ENCODE data around the gene TMEM271.
"Not testable (repeated sequence)": the region's sequence is repeated elsewhere in the genome, so short reads cannot be mapped to it uniquely, and the experiment has no call there.

TMEM271 gene

DNA sequence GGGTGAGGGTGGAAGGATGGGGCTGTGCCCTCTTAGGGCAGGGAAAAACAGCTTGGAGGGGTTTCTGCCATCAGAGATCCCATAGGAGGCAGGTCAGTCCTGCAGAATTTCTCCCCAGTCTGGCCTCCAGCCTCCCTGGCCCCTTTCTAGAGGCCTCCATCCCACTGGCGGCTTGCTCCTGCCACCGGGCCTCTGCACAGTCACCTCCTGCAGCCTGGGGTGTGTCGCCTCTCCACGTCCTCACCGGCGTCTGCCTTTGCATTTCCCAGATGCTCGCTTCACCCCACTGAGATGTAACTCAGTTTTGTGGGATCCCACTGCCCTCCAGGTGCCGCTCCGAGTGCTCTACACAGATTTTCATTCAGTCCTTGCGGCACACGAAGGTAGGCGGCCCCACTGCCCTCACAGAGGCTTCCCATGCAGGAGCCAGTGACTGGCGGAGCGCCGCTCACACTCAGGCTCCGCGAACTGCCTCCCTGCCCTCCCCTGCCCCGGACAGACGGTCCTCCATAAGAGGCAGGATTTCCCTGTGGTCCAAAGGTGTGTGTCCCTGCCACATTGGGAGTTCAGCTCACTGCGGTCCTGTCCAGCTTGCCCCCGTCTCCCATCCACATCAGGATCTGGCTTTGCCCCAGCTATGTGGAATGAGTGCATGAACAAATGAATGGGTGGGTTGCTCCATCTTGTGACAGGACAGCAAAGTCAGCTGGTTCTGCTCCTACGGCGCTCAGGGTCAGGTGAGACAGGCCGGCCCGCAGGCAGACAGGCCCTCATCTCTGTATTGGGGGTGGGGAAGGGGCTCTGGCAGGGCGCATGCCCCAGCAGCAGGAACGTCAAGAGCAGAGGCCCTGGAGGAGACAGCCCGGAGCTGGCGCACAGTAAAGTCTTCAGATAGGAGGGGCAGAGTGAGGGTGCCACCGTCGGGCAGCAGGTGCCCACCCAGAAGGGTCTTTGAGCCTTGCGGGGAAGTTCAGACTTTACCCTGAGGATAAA is 2.7 kb upstream of the TMEM271 start:
- no peak for DNase-seq

DNA sequence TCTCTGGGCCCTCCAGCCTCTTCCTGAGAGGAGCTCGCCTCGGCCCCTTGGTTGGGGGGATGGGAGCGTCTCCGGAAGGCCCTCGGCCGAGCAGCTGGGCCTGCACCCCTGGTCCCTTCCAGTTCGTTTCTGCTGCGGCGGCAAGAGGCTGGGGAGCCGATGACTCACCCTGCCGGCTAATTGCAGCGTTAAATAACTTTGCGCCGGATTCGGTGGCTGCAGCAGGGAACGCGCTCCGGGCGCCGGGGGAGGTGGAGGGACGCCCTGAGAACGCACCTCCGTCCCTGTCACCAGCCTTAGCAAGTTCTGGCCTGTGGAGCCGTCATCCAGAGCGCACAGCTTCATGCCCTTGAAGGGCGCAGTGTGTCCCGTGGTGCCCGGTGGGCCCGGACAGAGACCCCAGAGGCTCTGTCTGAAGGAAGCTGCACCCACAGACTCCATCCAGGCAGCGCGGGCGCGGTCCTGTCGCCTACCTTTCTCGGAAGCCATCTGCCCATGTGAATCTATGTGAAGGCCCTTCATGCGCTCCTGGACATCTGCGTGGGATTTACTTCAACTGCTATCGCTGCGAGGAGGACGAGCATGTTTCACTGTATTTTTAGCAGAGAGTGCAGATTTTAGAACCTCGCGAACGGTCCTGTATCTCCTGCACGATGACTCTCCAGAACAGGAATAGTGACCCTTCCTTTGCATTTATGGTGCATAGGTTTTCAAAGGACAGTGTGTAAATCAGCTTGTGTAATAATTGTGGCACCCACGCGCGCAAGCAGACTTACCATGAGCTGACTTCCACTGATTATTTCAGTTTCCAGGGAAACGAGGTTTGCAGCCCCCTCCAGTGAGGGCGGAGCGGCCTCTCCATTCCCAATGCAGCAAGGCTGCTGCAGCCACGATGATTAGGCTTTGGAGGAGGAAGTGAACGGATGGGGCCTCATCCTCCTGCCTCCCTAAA is 1.7 kb upstream of the TMEM271 start:
- DNase-seq = no peak

DNA sequence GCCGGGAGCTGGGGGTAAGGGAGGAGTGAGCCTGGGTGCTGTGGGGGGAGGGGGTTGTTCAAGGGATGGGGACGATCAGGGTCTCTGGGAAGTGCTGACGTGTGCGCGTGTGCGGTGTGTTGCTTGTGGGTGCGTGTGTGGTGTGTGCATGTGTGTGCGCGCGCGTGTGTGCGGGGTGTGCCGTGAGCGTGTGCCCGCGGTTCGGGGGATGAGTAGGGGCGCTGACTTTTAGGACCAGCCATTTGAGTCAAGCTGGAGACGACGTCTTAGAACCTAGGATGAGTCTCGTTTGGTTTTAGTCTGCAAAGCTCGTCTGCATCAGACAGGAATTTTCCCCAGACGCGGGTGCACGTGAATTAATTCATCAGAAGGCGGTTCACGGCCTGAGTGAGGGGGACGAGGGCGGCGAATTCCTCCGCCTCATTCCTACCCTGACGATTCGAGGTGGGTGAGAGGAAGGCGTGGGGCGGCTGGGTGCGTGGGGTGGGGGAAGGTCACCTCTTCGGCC is 950 bp upstream of the TMEM271 start:
- DNase-seq = no peak

DNA sequence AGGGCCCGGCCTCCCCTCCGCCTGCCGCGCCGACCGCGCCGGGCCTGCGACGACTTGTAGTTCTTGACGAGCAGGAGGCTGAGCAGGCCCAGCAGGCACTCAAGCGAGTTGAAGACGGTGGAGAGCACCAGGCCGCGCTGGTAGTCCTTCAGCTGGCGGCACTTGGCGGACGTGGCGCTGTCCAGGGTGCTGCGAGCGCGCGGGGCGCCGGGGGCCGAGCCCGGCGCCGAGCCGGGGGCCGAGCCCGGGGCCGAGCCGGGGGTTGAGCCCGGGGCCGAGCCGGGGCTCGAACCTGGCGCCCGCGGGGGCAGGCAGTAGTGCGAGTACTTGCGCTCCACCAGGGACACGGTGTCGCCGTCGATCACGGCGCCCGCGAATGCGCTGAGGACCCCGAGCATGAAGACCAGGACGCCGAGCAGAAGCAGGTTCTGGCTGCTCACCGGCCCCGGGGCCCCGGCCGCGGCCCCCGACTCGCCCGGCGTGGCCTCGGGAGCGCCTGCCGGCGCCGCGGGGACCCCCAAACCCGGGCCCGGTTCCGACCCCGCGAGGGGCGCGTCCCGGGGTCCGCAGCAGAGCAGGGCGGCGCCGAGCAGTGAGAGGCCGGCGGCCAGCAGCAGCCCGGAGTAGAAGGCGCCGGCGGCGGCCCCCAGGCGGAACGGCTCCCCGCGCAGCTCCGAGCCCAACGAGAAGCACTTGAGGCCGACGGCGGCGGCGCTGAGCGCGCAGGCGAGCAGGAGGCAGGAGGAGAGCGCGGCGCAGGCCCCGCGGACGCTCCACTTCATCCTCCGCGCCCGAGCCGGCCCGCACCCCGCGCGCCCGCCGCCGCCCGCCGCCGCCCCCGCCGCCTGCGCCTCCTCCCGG is 584 bp downstream of the TMEM271 start:
- no peak for DNase-seq

DNA sequence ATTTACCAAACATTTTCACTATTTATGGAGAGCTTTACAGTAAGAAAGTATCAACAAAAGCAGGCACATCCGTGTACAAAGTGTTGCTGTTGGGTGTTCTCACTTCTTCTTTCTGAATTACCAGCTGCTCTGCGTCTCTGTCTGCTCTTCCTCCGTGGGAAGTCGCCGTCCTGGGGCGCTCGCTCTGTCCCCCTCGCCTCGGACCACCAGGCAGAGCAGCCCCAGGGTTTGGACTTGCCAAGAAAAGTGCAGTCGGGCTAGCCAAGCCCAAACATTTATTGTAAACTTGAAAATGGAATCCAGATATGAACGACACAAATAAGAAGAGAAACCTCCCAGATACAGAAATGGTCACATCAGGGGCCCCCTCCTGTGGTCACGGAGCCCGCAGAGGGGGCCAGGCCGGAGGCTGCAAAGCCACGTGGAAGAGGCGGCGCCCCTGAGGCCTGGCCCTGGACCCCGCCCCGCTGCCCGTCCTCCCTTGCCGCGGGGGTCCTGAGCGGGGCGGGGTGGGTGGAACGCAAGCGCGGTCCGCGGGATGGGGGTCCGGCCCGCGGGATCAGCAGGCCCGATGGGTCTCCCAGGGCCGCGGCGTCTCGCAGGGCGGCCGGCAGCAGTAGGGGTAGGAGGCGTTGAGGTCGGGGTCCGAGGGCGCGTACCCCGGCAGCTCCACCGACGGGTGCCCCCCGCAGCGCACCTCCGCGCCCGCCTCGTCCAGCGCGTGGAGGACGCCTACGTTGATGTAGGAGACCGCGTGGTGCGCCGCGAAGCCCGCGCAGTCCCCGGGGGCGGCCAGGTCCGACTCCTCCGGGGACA is 1.5 kb downstream of the TMEM271 start:
- DNase-seq = no peak

DNA sequence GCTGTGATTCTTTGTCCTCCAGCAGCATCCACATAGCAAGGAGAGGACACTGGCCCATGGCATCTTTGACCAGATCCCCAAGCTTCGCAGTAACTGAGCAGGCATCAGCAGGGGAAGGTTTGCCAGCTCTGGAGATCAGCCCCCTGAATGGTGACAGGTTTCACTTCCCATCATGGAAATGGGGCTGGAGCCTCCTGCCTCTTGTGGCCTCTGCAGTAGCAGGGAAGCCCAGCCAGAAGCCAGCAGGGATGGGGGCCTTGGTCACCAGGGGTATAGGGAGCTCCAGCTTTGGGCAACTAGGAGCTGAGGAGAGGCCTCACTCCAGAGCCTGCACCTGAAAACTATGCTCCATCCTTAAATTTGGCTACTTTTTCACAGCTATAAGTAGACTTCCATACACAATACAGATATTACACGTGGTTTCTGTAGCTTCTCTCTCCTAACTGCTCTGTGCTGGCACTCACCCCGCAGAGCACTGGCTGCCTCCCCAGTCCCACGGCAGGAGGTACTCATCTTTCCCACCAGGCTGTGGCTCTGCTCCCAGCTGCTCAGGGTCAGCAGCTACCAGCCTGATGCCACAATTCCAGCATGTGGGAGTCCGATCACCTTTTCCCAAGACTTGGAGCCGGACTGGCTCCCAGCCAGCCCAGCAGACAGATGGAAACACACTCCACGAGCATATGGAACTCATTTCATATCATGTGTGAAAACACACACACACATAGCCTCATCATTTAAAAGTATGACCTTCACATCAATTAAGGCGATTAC is 2.8 kb downstream of the TMEM271 start:
- no peak for DNase-seq

DNA sequence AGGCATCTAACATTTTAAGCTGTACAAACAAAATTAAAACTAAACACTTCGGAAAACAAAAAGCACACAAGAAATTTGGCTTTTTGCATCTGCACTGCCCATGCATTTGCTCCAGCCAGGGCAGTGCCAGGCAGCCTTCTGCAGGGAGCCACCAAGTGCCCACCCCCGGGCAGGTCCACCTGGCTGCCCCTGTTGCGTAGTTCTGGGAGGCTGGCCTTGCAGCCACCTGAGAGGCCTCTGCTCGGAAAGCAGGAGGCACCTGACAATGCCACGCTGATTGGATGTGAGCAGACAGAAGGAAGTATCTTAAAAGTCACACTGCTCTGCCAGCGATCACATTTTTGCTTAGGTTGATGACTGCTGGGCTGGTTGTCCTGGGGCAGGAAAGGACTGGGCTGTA is 3.5 kb downstream of the TMEM271 start:
- DNase-seq = no peak

DNA sequence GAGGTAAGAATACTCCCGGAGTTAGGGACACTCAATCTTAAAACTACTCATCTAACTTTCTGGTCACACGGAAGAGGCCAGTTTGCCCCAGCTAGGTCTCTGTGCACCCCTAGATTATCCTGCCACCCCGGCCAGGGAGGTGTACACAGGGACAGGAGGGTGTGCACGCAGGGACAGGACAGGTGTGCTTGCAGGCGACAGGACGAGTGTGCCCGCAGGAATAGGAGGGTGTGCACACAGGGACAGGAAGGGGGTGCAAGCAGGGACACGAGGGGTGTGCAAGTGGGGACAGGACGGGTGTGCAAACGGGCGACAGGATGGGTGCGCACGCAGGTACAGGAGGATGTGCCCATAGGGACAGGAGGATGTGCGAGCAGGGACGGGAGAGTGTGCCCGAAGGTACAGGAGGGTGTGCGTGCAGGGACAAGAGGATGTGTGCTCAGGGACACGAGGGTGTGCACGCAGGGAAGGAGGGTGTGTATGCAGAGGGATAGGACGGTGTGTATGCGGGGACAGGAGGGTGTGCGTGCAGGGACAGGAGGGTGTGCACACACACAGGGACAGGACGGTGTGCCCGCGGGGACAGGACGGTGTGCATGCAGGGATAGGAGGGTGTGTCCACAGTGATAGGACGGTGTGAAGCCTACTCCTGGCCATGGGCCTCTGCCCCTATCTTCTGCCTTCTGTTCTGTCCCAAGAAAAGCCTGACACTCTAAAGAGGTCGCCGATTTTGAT is 4.1 kb downstream of the TMEM271 start:
- DNase-seq = no peak

DNA sequence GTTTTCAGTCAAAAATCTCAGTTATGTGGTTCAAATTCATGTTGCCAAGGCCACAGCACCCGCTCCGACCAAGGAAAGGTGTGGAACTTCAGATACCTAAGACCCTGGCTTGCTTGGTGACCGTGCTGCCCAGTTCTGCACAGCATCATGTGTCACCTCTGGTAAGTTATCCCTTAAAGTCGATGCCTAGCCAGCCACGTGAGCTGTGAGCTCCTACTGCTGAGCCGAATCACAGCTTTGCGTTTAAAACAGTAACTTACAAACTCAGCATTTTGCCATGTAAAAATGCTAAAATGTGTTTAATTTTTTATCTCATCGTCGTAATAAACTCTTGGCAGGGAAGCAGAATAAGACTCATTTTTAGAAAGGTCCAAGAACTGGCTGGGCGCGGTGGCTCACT is 5.3 kb downstream of the TMEM271 start:
- DNase-seq = no peak

DNA sequence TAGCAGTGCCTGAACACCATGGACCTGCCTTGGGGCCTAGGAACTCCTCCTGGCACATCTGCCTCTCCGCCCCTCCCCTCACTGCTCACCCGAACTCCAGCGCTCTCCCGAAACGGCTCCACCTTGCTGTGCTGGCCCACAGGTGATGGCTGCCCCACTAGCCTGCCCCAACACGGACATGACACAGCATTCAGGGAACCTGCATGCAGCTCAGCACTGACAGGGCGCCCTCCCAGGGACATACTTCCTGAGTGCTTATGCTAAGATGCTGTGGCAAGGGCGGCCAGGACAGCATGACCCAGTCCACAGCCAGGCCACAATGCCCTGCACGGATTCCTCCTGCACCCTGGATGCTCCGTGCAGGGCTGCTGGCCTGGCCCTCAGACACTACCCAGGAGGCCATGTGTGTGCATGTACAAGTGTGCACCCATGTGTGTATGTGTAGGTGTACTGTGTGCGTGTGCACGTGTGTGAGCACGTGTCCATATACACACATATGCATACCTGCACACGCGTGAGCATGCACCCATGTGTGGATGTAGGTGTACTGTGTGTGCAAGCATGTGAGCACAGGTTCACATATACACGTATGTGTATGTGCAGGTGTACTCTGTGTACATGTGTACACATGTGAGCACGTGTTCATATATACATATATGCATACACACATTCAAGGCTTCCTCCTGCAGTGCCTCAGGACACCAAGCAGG is 6.0 kb downstream of the TMEM271 start:
- DNase-seq = no peak

DNA sequence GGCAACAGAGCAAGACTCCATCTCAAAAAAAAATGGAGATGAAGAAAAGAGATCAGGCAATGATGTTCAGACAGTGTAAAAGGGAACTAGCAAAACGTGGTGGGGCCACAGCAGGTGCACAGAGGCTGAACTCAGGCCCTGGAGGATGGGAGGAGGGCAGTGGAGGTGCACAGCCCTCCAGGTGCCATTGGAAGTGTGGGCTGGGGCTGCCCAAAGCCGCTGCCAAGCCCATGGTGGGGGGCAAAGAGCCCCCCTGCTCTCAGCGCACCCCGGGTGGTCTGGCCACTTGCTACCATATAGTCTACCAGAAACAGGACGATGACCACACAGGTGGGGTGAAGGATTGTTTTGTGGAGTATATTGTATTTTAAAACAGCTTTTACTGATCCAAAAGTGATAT is 7.1 kb downstream of the TMEM271 start:
- no peak for DNase-seq

DNA sequence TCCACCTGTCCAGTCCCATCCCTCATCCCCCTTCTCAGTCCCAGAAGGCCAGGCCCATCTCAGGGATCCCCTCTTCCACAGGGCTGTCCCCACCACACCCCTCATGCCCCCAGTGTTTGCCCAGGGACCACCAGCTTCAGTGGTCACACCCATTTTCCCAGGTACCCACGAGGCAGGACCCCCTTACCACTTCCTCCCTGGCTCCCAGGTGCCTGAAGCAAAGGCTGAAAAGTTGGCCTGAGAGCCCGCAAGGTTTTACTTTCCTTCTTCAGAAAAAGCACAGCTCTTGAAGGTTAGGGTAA is 7.8 kb downstream of the TMEM271 start:
- DNase-seq = no peak

DNA sequence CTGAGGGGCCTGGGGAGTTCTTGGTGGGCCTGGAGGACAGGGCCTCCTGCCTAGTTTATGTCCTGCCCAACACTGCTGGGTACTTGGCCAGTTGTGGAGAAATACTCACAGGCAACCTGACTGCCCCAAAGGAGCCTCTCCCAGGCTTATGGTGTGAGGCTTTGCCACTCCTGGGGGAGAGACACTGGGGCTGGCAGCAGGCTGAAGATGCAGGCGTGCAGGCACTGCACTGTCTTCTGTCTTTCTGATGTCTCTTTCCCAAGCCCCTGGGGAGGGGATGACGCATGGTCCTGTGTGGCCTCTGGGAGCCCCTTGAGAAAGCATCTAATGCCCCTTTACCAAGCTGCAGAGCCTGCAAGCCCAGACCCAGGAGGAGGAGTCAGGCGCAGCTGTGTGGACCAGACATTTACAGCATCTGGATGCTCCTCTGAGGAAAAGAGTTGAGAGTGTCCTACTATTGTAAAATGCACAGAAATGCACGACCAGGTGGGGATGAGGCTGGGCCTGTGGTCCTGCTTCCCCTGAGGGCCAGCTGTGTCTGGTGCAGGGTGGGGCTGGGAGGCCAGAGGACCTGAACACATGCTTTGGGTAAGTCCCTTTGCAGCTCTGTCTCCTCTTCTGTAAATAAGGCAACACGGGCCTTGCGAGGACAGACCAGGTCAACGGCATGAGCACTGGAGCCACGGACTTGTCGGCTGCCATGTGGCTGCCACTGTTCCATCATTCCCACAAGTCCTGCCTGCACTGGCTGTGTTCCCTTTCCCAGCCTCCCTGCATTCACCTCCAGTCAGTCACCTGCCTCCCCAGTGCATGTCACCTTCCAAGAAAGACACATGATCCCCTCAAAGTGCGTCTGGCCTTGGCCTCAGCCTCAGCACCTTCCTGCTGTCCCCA is 8.4 kb downstream of the TMEM271 start:
- no peak for DNase-seq

DNA sequence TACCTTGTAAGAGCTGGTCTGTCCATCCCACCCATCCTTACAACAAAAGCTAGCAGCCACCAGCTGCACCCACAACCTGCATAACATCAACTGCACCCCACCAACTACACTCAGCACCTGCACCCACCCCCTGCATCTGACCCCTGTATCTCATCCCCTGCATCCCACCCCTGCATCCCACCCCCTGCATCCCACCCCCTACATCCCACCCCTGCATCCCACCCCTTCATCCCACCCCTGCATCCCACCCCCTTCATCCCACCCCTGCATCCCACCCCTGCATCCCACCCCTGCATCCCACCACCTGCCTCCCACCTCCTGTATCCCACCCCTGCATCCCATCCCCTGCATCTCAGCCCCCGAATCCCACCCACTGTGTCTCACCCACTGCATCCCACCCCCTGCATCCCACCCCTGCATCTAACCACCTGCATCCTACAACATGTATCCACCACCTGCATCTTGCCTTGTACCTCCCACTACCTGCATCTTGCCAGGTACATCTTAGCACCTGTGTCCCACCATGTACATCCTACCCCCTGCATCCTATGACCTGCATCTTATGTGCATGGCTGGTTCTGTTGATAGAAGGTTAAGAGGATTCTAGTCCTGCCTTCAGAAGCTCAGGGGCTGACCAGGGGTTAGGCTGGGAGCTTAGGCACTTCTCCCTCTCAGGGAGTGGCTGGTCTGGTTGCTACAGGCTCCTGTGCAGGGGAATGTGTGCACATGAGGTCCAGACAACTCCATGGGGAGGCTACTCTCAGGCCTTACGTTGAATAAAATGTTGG is 9.4 kb downstream of the TMEM271 start:
- DNase-seq = no peak

DNA sequence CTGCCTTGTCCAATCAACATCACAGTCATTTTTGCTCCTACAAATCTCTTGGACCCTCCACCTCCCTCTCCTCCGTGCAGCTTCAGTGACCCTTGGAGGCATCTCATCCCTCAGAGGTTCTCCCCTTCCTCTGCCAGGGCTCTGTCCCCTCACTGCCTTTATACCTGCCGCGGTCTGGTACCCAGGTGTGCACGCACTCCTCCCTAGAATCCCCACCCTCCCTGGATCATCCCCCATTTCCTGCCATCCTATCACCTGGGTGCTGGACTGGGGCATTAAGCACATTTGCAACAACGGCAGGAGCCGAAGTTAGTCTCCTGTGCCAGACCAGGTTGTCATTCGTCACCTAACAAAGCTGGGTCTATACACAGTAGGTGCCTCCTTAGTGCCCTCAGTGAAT is 10.1 kb downstream of the TMEM271 start:
- no peak for DNase-seq

DNA sequence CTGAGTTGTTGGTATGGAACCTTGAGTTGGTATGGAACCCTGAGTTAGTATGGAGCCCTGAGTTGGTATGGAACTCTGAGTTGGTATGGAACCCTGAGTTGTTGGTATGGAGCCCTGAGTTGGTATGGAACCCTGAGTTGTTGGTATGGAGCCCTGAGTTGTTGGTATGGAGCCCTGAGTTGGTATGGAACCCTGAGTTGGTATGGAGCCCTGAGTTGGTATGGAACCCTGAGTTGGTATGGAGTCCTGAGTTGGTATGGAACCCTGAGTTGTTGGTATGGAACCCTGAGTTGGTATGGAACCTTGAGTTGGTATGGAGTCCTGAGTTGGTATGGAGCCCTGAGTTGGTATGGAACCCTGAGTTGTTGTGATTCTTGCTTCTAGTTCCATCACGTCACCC is 10.5 kb downstream of the TMEM271 start:
- not testable (repeated sequence) for DNase-seq

DNA sequence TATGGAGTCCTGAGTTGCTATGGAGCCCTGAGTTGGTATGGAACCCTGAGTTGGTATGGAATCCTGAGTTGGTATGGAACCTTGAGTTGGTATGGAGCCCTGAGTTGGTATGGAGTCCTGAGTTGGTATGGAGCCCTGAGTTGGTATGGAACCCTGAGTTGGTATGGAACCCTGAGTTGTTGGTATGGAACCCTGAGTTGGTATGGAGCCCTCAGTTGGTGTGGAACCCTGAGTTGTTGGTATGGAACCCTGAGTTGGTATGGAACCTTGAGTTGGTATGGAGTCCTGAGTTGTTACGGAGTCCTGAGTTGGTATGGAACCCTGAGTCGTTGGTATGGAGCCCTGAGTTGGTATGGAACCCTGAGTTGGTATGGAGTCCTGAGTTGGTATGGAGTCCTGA is 13.6 kb downstream of the TMEM271 start:
- DNase-seq = not testable (repeated sequence)

DNA sequence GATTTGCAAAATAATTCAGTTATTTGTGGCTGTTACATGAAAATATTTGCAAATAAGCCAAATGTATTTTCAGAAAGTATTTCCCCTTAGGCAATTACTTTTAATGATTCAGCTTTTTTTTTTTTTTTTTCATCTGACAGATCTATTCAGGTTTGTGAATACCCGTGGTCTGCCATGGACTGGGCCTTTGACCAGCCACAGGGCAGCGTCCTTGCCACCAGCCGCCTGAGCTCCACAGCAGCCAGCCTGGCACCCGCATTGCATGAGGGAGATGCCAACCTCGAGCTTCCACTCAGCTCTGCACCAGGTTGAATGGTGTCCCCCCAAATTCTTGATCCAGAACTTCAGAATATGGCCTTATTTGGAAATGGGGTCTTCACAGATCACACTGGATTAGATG is 14.7 kb downstream of the TMEM271 start:
- DNase-seq = no peak

All from stimulated activated naive CD4-positive, alpha-beta T cell treated with Interleukin-2 at 50 U/mL for 16 hours (primary cell).